Smooth muscle cell (in vitro differentiated cells): Measurements from ENCODE around the gene SCAMP1. TPM values are rescaled to one million over a fixed set of nuclear protein-coding genes. Genes with fewer than 3 reads are reported as not detected.

ENCODE experiments used
- DNase-seq: peaks from one replicate; lab custom pipeline; 2025; ENCODE audit not compliant: unreplicated experiment; lab: John Stamatoyannopoulos, UW
- H2AFZ ChIP-seq: fragments of 200-600 bp; sonication (generic); 2 replicates; pipeline ENCODE4 v1.6.0; 2016; ENCODE audit warnings: antibody characterized with exemption, low read depth, mild to moderate bottlenecking
- H3F3A ChIP-seq: fragments of 200-600 bp; sonication (generic); 2 replicates; pipeline ENCODE4 v1.6.0; 2017; ENCODE audit warnings: antibody characterized with exemption, low read depth
- H3K27ac ChIP-seq: fragments of 200-600 bp; sonication (generic); 2 replicates; pipeline ENCODE4 v1.5.1; 2016; ENCODE audit warnings: low read depth, mild to moderate bottlenecking
- H3K27me3 ChIP-seq: fragments of 200-600 bp; sonication (generic); 2 replicates; pipeline ENCODE4 v1.6.1; 2016; ENCODE audit warnings: low read depth, mild to moderate bottlenecking
- H3K36me3 ChIP-seq: fragments of 200-600 bp; sonication (generic); 2 replicates; pipeline ENCODE4 v1.5.1; 2016; ENCODE audit warnings: low read depth
- H3K4me1 ChIP-seq: fragments of 200-600 bp; sonication (generic); 2 replicates; pipeline ENCODE4 v1.5.1; 2016; ENCODE audit warnings: low read depth
- H3K4me2 ChIP-seq: fragments of 200-600 bp; sonication (generic); 2 replicates; pipeline ENCODE4 v1.6.0; 2016; ENCODE audit warnings: mild to moderate bottlenecking
- H3K4me3 ChIP-seq: fragments of 200-600 bp; sonication (generic); 2 replicates; pipeline ENCODE4 v1.5.1; 2016; ENCODE audit warnings: mild to moderate bottlenecking
- H3K79me2 ChIP-seq: fragments of 200-600 bp; sonication (generic); 2 replicates; pipeline ENCODE4 v1.6.0; 2016; ENCODE audit warnings: low read depth, mild to moderate bottlenecking
- H3K9ac ChIP-seq: fragments of 200-600 bp; sonication (generic); 2 replicates; pipeline ENCODE4 v1.6.0; 2016; ENCODE audit warnings: low read depth
- H3K9me3 ChIP-seq: fragments of 200-600 bp; sonication (generic); replicated peaks from 2 replicates; pipeline ENCODE4 v1.5.1; 2016; ENCODE audit warnings: low read depth
- H4K20me1 ChIP-seq: fragments of 200-600 bp; sonication (generic); 2 replicates; pipeline ENCODE4 v1.6.0; 2016; ENCODE audit warnings: low read depth
- WGBS: methylation state at CpG from one replicate; pipeline ENCODE4 v1.1.7; 2016; ENCODE audit warnings: low lambda C conversion rate; 5-methylcytosine and 5-hydroxymethylcytosine counted together
- polyA plus RNA-seq: library from polyadenylated mRNA; unstranded; fragments of >200 nt; fragmentation: Nextera tagmentation; extraction: Ambion mirVana; gene quantifications from 2 replicates; pipeline ENCODE4 v1.2.1, GENCODE V29; 2016
- total RNA-seq: library from RNA; depleted of rRNA; stranded (reverse); fragments of >200 nt; gene quantifications from 2 replicates; pipeline ENCODE4 v1.2.3, GENCODE V29; 2014
- TF ChIP-seq, protein P1 (sequence below): fragments of 200-600 bp; sonication (generic); IDR thresholded peaks from 2 replicates; pipeline ENCODE4 v1.5.1; 2017; ENCODE audit warnings: borderline replicate concordance, mild to moderate bottlenecking, antibody characterized with exemption; ENCODE audit not compliant: insufficient read depth, poor library complexity, severe bottlenecking

SCAMP1 gene
- total and polyA plus RNA-seq, 2 experiments from 2014 or later = 21.0 to 45.6 TPM

DNA sequence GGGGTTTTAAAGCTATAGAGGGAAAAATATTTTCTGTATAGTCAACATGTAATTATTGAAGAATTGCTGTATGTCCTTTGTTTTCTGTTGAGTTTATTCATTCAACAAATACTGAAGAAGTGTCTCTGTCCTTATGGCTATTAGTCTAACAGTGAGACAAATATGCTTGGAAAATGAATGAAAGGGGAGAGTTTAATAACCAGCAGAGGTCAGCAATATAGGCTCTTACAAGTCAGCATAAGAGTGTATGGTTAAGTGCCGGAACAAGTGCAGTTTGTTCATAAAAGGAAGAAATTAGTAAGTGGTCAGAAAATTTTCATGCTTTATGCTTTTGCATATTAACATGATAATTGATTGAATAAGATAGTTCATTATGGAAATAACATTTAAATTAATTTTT is 3.6 kb downstream of the SCAMP1 start:
- Histone ChIP-seq H4K20me1 (peaks cover 66% of the 10 kb centered on the region), H3K4me2 (no peak overlapping the region), H3K27ac (no peak overlapping the region), H3F3A (no peaks in the 10 kb centered on the region), H3K4me1 (peaks cover 19% of the 10 kb centered on the region), H3K27me3 (no peaks in the 10 kb centered on the region), H3K79me2 (peaks cover 71% of the 10 kb centered on the region), H3K4me3 (no peak overlapping the region), H3K36me3 (no peaks in the 10 kb centered on the region), H3K9me3 (no peaks in the 10 kb centered on the region), H3K9ac (no peak overlapping the region), H2AFZ (no peak overlapping the region)
- WGBS = 92% methylated on average over 1 of the region's 1 CpG
- TF ChIP-seq, protein P1, sequence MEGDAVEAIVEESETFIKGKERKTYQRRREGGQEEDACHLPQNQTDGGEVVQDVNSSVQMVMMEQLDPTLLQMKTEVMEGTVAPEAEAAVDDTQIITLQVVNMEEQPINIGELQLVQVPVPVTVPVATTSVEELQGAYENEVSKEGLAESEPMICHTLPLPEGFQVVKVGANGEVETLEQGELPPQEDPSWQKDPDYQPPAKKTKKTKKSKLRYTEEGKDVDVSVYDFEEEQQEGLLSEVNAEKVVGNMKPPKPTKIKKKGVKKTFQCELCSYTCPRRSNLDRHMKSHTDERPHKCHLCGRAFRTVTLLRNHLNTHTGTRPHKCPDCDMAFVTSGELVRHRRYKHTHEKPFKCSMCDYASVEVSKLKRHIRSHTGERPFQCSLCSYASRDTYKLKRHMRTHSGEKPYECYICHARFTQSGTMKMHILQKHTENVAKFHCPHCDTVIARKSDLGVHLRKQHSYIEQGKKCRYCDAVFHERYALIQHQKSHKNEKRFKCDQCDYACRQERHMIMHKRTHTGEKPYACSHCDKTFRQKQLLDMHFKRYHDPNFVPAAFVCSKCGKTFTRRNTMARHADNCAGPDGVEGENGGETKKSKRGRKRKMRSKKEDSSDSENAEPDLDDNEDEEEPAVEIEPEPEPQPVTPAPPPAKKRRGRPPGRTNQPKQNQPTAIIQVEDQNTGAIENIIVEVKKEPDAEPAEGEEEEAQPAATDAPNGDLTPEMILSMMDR = no peak
- DNase-seq = no peak

DNA sequence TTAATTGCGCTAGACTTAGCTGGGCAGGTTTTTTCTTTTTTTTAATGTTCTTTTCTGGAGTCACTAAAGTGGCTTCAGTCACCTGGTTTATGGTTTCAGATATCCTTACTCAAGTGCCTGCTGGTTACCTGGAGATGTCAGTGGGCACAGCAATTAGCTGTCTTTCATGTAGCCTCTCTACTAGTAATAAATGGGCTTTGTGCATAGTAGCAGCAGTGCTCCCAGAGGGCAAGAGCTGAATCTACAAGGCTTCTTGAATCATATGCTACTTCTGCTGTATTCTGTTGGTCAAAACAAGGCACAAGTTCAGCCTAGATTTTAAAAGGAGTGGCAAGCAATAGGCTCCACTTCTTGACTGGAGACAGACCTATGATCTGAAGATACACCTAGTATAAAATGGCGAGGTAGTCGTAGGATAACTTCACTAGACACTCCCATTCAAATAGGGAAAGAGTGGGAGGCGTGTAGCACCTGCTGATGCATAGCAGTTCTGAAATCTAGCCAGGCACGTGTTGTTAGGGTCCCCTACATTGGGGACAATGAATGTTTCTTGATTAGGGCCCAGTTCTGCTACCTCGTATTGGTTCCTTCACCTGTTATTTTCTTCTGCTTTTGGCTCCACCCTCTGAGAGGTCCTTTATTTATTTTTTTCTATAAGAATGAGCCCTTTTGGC is 7.0 kb downstream of the SCAMP1 start:
- peaks cover under 1% of the 10 kb centered on the region for H3K4me1 ChIP-seq
- H2AFZ ChIP-seq = no peak overlapping the region
- DNase-seq = no peak
- H3K79me2 ChIP-seq = peaks cover 75% of the 10 kb centered on the region
- H3K4me2 ChIP-seq = no peak overlapping the region
- TF ChIP-seq, protein P1 = no peak
- H3F3A ChIP-seq = no peaks in the 10 kb centered on the region
- H3K27me3 ChIP-seq = no peaks in the 10 kb centered on the region
- no peak overlapping the region for H3K9ac ChIP-seq
- H3K4me3 ChIP-seq = no peak overlapping the region
- H4K20me1 ChIP-seq = peaks cover 87% of the 10 kb centered on the region
- H3K27ac ChIP-seq = no peak overlapping the region
- H3K9me3 ChIP-seq = no peaks in the 10 kb centered on the region
- 93% methylated on average over 6 of the region's 6 CpGs for WGBS
- no peaks in the 10 kb centered on the region for H3K36me3 ChIP-seq

- WGBS = 97% methylated on average over 2 of the region's 2 CpGs
- Histone ChIP-seq H2AFZ (no peak overlapping the region), H3K4me3 (no peak overlapping the region), H3K4me2 (no peak overlapping the region), H3K9me3 (no peaks in the 10 kb centered on the region), H3K27me3 (no peaks in the 10 kb centered on the region), H4K20me1 (peaks cover 89% of the 10 kb centered on the region), H3F3A (no peaks in the 10 kb centered on the region), H3K9ac (no peak overlapping the region), H3K36me3 (no peaks in the 10 kb centered on the region), H3K27ac (no peak overlapping the region), H3K4me1 (no peaks in the 10 kb centered on the region), H3K79me2 (peaks cover 72% of the 10 kb centered on the region)
- TF ChIP-seq, protein P1 = no peak
- no peak for DNase-seq
Observed at GRCh38 chr5:78369680-78370079, 9.3 kb downstream of the SCAMP1 start.

DNA sequence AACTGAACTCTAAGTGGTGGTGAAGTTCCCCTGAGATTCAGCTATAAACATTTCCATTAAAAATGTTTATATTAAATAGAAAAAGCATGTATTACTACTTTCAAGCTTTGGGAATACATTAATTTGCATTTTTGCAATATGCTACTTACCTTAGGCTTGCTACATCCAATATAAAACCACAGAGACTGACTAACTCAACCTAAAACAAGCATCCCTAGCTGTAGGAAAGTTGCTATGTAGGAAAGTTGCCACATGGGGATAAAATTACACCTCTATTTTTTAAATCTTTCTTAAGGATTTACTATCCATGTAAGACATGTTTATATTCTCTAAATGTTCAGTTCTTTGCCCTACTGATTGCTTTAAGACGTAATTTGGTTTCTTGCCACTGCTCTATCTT is 12.8 kb downstream of the SCAMP1 start:
- Histone ChIP-seq H4K20me1 (peaks cover 94% of the 10 kb centered on the region), H3K36me3 (no peaks in the 10 kb centered on the region)

More for the DNA sequence above, 12.8 kb downstream of the SCAMP1 start:
- no peaks in the 10 kb centered on the region for H3K4me1 ChIP-seq
- 97% methylated on average over 1 of the region's 1 CpG for WGBS
- TF ChIP-seq, protein P1 = no peak
- no peaks in the 10 kb centered on the region for H3F3A ChIP-seq
- H3K27ac ChIP-seq = no peak overlapping the region
- H3K9ac ChIP-seq = no peak overlapping the region
- DNase-seq = no peak
- H3K79me2 ChIP-seq = peaks cover 47% of the 10 kb centered on the region
- no peak overlapping the region for H3K4me3 ChIP-seq
- no peaks in the 10 kb centered on the region for H3K9me3 ChIP-seq
- no peak overlapping the region for H2AFZ ChIP-seq
- H3K27me3 ChIP-seq = no peaks in the 10 kb centered on the region
- no peak overlapping the region for H3K4me2 ChIP-seq
